ENCODE data around the gene RPS6KA1.

The RPS6KA1 gene

GRCh38 chr1:26542771-26543451 is 13.3 kb downstream of the RPS6KA1 start:
- Histone ChIP-seq H3K79me2 (ENCODE audit: control insufficient read depth, low read length) (peaks cover 33% of the 10 kb centered on the region), H4K20me1 (ENCODE audit: control insufficient read depth, insufficient read depth, low read depth, low read length) (no peaks in the 10 kb centered on the region), H3K4me2 (ENCODE audit: low read length) (peak overlapping the region; percentile 98), H3K4me1 (ENCODE audit: control insufficient read depth, low read length) (peaks cover 95% of the 10 kb centered on the region), H3K9me3 (ENCODE audit: control insufficient read depth, insufficient read depth, low read length) (no peaks in the 10 kb centered on the region), H3F3A (ENCODE audit: control insufficient read depth, insufficient read depth) (peaks cover 25% of the 10 kb centered on the region), H3K9me2 (replicated peaks; ENCODE audit: control insufficient read depth, low read length) (no peaks in the 10 kb centered on the region), H3K27me3 (ENCODE audit: control insufficient read depth, low read length) (no peaks in the 10 kb centered on the region), H3K4me3 (ENCODE audit: low read length) (peak overlapping the region; percentile 78), H3K27ac (ENCODE audit: low read depth, low read length) (peak overlapping the region; percentile 95), H3K36me3 (ENCODE audit: control insufficient read depth, low read length) (peaks cover 20% of the 10 kb centered on the region)
- no peak for TF ChIP-seq CTCF (IDR thresholded peaks at IDR 0.05; ENCODE audit: low read depth, low read length, poor library complexity, severe bottlenecking)

GRCh38 chr1:26543462-26543861 is 13.9 kb downstream of the RPS6KA1 start:
- Histone ChIP-seq H3K4me2 (ENCODE audit: low read length) (peak overlapping the region; percentile 98), H3F3A (ENCODE audit: control insufficient read depth, insufficient read depth) (peaks cover 23% of the 10 kb centered on the region), H3K27me3 (ENCODE audit: control insufficient read depth, low read length) (no peaks in the 10 kb centered on the region), H3K9me2 (replicated peaks; ENCODE audit: control insufficient read depth, low read length) (no peaks in the 10 kb centered on the region), H4K20me1 (ENCODE audit: control insufficient read depth, insufficient read depth, low read depth, low read length) (no peaks in the 10 kb centered on the region), H3K27ac (ENCODE audit: low read depth, low read length) (peak overlapping the region; percentile 95), H3K79me2 (ENCODE audit: control insufficient read depth, low read length) (peaks cover 36% of the 10 kb centered on the region), H3K9me3 (ENCODE audit: control insufficient read depth, insufficient read depth, low read length) (no peaks in the 10 kb centered on the region), H3K4me1 (ENCODE audit: control insufficient read depth, low read length) (peaks cover 89% of the 10 kb centered on the region), H3K4me3 (ENCODE audit: low read length) (peak overlapping the region; percentile 78), H3K36me3 (ENCODE audit: control insufficient read depth, low read length) (peaks cover 23% of the 10 kb centered on the region)
- TF ChIP-seq EZH2phosphoT487 (IDR thresholded peaks at IDR 0.05; ENCODE audit: borderline replicate concordance, low read length) (no peak), CTCF (IDR thresholded peaks at IDR 0.05; ENCODE audit: low read depth, low read length, poor library complexity, severe bottlenecking) (no peak)

GRCh38 chr1:26544126-26544525 is 14.6 kb downstream of the RPS6KA1 start:
- H3F3A ChIP-seq (ENCODE audit: control insufficient read depth, insufficient read depth) = peaks cover 23% of the 10 kb centered on the region
- TF ChIP-seq CTCF (IDR thresholded peaks at IDR 0.05; ENCODE audit: low read depth, low read length, poor library complexity, severe bottlenecking) (no peak), EZH2phosphoT487 (IDR thresholded peaks at IDR 0.05; ENCODE audit: borderline replicate concordance, low read length) (no peak)
- H3K4me1 ChIP-seq (ENCODE audit: control insufficient read depth, low read length) = peaks cover 83% of the 10 kb centered on the region
- peak overlapping the region; percentile 78 for H3K4me3 ChIP-seq (ENCODE audit: low read length)
- no peaks in the 10 kb centered on the region for H3K9me3 ChIP-seq (ENCODE audit: control insufficient read depth, insufficient read depth, low read length)
- H4K20me1 ChIP-seq (ENCODE audit: control insufficient read depth, insufficient read depth, low read depth, low read length) = no peaks in the 10 kb centered on the region
- H3K79me2 ChIP-seq (ENCODE audit: control insufficient read depth, low read length) = peaks cover 36% of the 10 kb centered on the region
- peak overlapping the region; percentile 95 for H3K27ac ChIP-seq (ENCODE audit: low read depth, low read length)
- no peaks in the 10 kb centered on the region for H3K9me2 ChIP-seq (replicated peaks; ENCODE audit: control insufficient read depth, low read length)
- H3K36me3 ChIP-seq (ENCODE audit: control insufficient read depth, low read length) = peaks cover 24% of the 10 kb centered on the region
- H3K27me3 ChIP-seq (ENCODE audit: control insufficient read depth, low read length) = no peaks in the 10 kb centered on the region
- peak overlapping the region; percentile 98 for H3K4me2 ChIP-seq (ENCODE audit: low read length)

All from DOHH2 (cell line).